KG1 (cell line): ENCODE results near the gene SIK3.
"Not testable (repeated sequence)": the region's sequence is repeated elsewhere in the genome, so short reads cannot be mapped to it uniquely, and the experiment has no call there.

ENCODE experiments used
- DNase-seq: peaks from one replicate; lab custom pipeline; 2025; lab: John Stamatoyannopoulos, UW

SIK3 gene

GRCh38 chr11:117076941-117077691 lies 21.1 kb downstream of the SIK3 start:
- DNase-seq, result no peak

GRCh38 chr11:117075186-117075585 lies 23.0 kb downstream of the SIK3 start:
- no peak for DNase-seq

- DNase-seq, result no peak
Observed at GRCh38 chr11:117074119-117074518, 24.1 kb downstream of the SIK3 start.

- DNase-seq, result no peak
Observed at GRCh38 chr11:117073539-117073938, 24.7 kb downstream of the SIK3 start.

GRCh38 chr11:117072517-117073461 lies 25.4 kb downstream of the SIK3 start:
- DNase-seq, result no peak

- DNase-seq, result no peak
Observed at GRCh38 chr11:117071344-117071787, 26.9 kb downstream of the SIK3 start.

- no peak for DNase-seq
Observed at GRCh38 chr11:117070016-117070415, 28.2 kb downstream of the SIK3 start.

GRCh38 chr11:117068303-117068860 lies 29.8 kb downstream of the SIK3 start:
- no peak for DNase-seq

GRCh38 chr11:117066959-117067358 lies 31.3 kb downstream of the SIK3 start:
- no peak for DNase-seq

GRCh38 chr11:117064275-117064674 lies 34.0 kb downstream of the SIK3 start:
- DNase-seq, result no peak

- DNase-seq, result no peak
Observed at GRCh38 chr11:117062498-117062897, 35.7 kb downstream of the SIK3 start.

GRCh38 chr11:117061256-117061655 lies 37.0 kb downstream of the SIK3 start:
- DNase-seq, result no peak

GRCh38 chr11:117059611-117060148 lies 38.5 kb downstream of the SIK3 start:
- no peak for DNase-seq

- no peak for DNase-seq
Observed at GRCh38 chr11:117058761-117059261, 39.4 kb downstream of the SIK3 start.

- DNase-seq, result no peak
Observed at GRCh38 chr11:117057727-117058126, 40.5 kb downstream of the SIK3 start.

GRCh38 chr11:117057317-117057716 lies 40.9 kb downstream of the SIK3 start:
- DNase-seq, result no peak

GRCh38 chr11:117055469-117055868 lies 42.8 kb downstream of the SIK3 start:
- no peak for DNase-seq

GRCh38 chr11:117054382-117054781 lies 43.8 kb downstream of the SIK3 start:
- no peak for DNase-seq

GRCh38 chr11:117052196-117053149 lies 45.8 kb downstream of the SIK3 start:
- no peak for DNase-seq

- not testable (repeated sequence) for DNase-seq
Observed at GRCh38 chr11:117050121-117050520, 48.1 kb downstream of the SIK3 start.

- not testable (repeated sequence) for DNase-seq
Observed at GRCh38 chr11:117046627-117047026, 51.6 kb downstream of the SIK3 start.
